ENCODE results near the gene PDSS2. TPM values are rescaled to one million over a fixed set of nuclear protein-coding genes. Genes with fewer than 3 reads are reported as not detected.
"Not testable (repeated sequence)": the region's sequence is repeated elsewhere in the genome, so short reads cannot be mapped to it uniquely, and the experiment has no call there.

Gene PDSS2
- total RNA-seq, 1 donor from 2014 or later = 14.9 TPM

DNA sequence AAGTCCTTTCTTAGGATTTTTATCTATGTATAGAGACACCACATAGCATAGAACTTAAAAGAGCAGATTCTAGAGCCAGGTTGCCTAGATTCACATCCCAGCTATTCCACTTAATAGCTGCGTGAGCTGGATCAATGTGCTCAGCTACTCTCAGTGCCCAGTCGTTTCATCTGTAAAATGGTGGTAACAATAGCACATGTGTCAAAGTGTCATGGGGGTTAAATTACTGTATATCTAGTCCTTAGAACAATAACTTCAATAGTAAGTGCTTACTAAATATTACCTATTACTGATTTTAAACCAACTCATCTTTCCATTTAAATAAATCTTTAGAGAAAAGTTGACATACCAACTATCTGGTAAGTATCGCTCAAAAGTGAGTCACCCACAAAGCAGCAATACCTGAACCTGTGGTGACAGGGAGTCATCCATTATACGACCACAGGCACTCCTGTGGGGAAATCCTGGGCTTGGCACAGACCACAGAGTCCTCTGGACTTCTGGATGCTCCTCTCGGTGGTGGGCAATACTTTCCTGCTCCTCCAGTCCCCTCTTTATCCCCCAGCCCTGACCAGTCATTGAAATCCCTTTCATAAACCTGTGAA, 154.8 kb downstream of the PDSS2 start:
- Mint-ChIP-seq H3K9me3 (peaks cover 6% of the 10 kb centered on the region), H3K27ac (ENCODE audit: unreplicated experiment) (peak overlapping the region; percentile 32), H3K36me3 (ENCODE audit: low read depth) (peaks cover 7% of the 10 kb centered on the region), H3K27me3 (ENCODE audit: low read depth) (no peaks in the 10 kb centered on the region), H3K4me1 (peaks cover 20% of the 10 kb centered on the region), H3K4me3 (no peak overlapping the region)
- no peak for TF ChIP-seq CTCF (conservative IDR thresholded peaks at IDR 0.05)
- DNase-seq (ENCODE audit: low read depth, low spot score) = no peak

- Mint-ChIP-seq H3K4me3 (peak overlapping the region; percentile 18), H3K36me3 (ENCODE audit: low read depth) (no peaks in the 10 kb centered on the region), H3K27ac (ENCODE audit: unreplicated experiment) (peak overlapping the region; percentile 4), H3K27me3 (ENCODE audit: low read depth) (no peaks in the 10 kb centered on the region), H3K9me3 (peaks cover 3% of the 10 kb centered on the region), H3K4me1 (peaks cover 41% of the 10 kb centered on the region)
- DNase-seq (ENCODE audit: low read depth, low spot score) = no peak
- TF ChIP-seq CTCF (conservative IDR thresholded peaks at IDR 0.05) = no peak
Measured at GRCh38 chr6:107293350-107293749, 166.0 kb downstream of the PDSS2 start.

- peak overlapping the region; percentile 18 for H3K4me3 Mint-ChIP-seq
- peak overlapping the region; percentile 4 for H3K27ac Mint-ChIP-seq (ENCODE audit: unreplicated experiment)
Measured at GRCh38 chr6:107292715-107293271, 166.6 kb downstream of the PDSS2 start.

GRCh38 chr6:107290491-107290890, 168.9 kb downstream of the PDSS2 start:
- peak overlapping the region; percentile 83 for H3K27ac Mint-ChIP-seq (ENCODE audit: unreplicated experiment)

More at GRCh38 chr6:107292715-107293271, 166.6 kb downstream of the PDSS2 start:
- DNase-seq (ENCODE audit: low read depth, low spot score) = no peak
- Mint-ChIP-seq H3K9me3 (peaks cover 3% of the 10 kb centered on the region), H3K36me3 (ENCODE audit: low read depth) (no peaks in the 10 kb centered on the region), H3K27me3 (ENCODE audit: low read depth) (no peaks in the 10 kb centered on the region), H3K4me1 (peaks cover 47% of the 10 kb centered on the region)
- TF ChIP-seq CTCF (conservative IDR thresholded peaks at IDR 0.05) = no peak

DNA sequence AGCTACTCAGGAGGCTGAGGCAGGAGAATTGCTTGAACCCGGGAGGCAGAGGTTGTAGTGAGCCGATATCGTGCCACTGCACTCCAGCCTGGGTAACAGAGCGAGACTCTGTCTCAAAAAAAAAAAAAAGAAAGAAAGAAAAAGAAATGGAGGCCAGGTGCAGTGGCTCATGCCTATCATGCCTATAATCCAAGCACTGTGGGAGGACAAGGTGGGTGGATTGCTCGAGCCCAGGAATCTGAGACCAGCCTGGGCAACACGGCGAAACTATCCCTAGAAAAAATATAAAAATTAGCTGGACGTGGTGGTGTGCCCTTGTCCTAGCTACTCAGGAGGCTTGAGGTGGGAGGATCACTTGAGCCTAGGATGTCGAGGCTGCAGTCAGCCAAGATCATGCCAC, 170.1 kb downstream of the PDSS2 start:
- not testable (repeated sequence) for H3K27me3 Mint-ChIP-seq (ENCODE audit: low read depth); H3K36me3 Mint-ChIP-seq (ENCODE audit: low read depth); H3K4me3 Mint-ChIP-seq; DNase-seq (ENCODE audit: low read depth, low spot score); H3K9me3 Mint-ChIP-seq
- H3K27ac Mint-ChIP-seq (ENCODE audit: unreplicated experiment) = peak overlapping the region; percentile 93
- peaks cover 57% of the 10 kb centered on the region for H3K4me1 Mint-ChIP-seq

More at GRCh38 chr6:107290491-107290890, 168.9 kb downstream of the PDSS2 start:
- TF ChIP-seq CTCF (conservative IDR thresholded peaks at IDR 0.05) = no peak
- DNase-seq (ENCODE audit: low read depth, low spot score) = peak; percentile 56
- H3K36me3 Mint-ChIP-seq (ENCODE audit: low read depth) = no peaks in the 10 kb centered on the region
- H3K4me1 Mint-ChIP-seq = peaks cover 50% of the 10 kb centered on the region
- H3K4me3 Mint-ChIP-seq = peak overlapping the region; percentile 80
- H3K9me3 Mint-ChIP-seq = peaks cover 3% of the 10 kb centered on the region
- H3K27me3 Mint-ChIP-seq (ENCODE audit: low read depth) = no peaks in the 10 kb centered on the region

DNA sequence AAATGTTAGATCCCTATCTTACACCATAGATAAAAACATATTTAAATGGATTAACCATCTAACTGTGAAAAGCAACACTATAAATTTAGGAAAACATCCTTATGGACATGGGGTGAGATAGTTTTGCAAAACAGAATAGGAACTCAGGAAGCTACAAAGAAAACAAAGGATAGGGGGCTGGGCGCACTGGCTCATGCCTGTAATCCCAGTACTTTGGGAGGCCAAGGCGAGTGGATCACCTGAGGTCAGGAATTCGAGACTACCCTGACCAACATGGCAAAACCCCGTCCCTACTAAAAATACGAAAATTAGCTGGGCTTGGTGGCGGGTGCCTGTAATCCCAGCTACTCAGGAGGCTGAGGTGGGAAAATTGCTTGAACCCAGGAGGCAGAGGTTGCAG, 173.7 kb downstream of the PDSS2 start:
- DNase-seq (ENCODE audit: low read depth, low spot score); H3K27me3 Mint-ChIP-seq (ENCODE audit: low read depth); H3K27ac Mint-ChIP-seq (ENCODE audit: unreplicated experiment); H3K36me3 Mint-ChIP-seq (ENCODE audit: low read depth); H3K9me3 Mint-ChIP-seq; H3K4me3 Mint-ChIP-seq: not testable (repeated sequence)
- H3K4me1 Mint-ChIP-seq = peaks cover 28% of the 10 kb centered on the region

Measured in neural crest cell (in vitro differentiated cells).